Measurements from ENCODE around the gene NTRK2.

NTRK2 gene

DNA sequence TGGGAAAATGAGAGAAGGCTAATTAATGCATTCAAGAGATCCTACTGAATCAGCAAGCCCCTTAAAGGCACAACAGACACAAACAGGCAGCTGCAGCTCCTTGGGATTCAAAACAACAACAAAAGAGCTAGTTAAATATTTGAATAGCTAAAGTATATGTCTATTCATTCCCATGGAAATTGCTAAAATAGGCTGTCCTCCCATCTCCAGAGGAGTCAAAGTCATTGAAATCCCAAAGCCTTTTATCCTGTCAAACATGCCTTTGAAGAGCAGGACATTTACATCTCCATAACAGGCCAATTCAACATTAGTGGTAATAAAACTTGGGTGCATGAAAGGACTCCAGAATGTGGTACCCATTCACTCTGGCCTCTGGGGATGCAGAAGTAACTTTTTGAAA lies 177.4 kb downstream of the NTRK2 start:
- Mint-ChIP-seq H3K9me3 (peaks cover 5 to 6% of the 10 kb centered on the region in 2 donors), H3K27ac (no peak overlapping the region), H3K4me3 (no peak overlapping the region), H3K36me3 (ENCODE audit: insufficient read depth) (no peaks in the 10 kb centered on the region), H3K4me1 (ENCODE audit: low read depth in 2 of 2) (no peaks in the 10 kb centered on the region), H3K27me3 (peaks cover 15 to 17% of the 10 kb centered on the region in 2 donors)
- DNase-seq (no peak), ATAC-seq (replicated peaks) (no peak)

DNA sequence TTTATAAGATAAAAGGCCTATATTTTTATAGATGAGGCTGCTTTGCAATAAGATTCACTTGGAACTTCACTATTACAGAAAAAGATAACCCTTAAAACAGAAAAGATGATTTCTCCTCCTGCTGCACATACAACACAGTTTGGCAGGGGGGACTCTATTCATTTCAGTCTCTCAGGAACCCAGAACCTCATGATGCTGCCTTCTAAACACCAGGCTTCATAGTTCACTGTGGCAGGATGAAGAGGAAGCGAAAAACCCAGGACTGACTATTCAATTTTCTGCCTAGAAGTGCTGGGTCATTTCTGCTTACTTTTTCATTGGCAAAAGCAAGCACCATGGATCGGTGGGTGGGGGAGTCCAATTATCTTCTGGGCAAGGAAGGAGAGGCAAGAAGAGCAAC lies 179.5 kb downstream of the NTRK2 start:
- no peaks in the 10 kb centered on the region for H3K36me3 Mint-ChIP-seq (ENCODE audit: insufficient read depth)
- no peak for DNase-seq
- no peak for ATAC-seq (replicated peaks)
- no peak overlapping the region for H3K4me3 Mint-ChIP-seq
- H3K9me3 Mint-ChIP-seq = peaks cover 0 to 2% of the 10 kb centered on the region in 2 donors
- H3K27ac Mint-ChIP-seq = no peak overlapping the region
- H3K4me1 Mint-ChIP-seq (ENCODE audit: low read depth in 2 of 2) = no peaks in the 10 kb centered on the region
- H3K27me3 Mint-ChIP-seq = peaks cover 1 to 8% of the 10 kb centered on the region in 2 donors

DNA sequence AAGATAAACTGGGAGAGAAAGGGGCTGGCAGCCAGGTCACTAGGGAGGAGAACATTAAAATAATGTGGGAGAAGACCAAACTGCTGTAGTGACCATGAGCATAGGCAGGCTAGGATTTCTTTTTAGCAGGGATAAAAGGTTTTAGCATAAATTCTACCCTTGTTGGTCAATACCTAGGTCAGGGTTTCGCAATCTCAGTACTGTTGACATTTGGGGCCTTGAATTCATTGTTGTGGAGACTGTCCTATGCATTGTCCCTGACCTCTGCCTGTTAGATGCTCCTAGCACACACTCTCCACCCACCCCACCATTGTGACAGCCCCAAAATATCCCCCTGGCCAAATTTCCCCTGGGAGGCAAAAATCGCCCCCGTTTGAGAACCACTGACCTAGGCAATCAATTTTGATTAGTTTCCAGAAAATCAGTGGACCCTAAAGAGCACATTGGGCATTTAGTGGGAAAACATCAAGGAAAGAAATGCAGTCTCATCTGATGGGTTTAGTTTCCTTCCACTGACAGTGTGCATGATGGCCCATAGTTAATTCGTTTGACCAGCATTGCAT lies 181.4 kb downstream of the NTRK2 start:
- DNase-seq (no peak), ATAC-seq (replicated peaks) (no peak)
- Mint-ChIP-seq H3K27ac (no peak overlapping the region), H3K9me3 (peaks cover 0 to 2% of the 10 kb centered on the region in 2 donors), H3K36me3 (ENCODE audit: insufficient read depth) (no peaks in the 10 kb centered on the region), H3K4me1 (ENCODE audit: low read depth in 2 of 2) (no peaks in the 10 kb centered on the region), H3K27me3 (peaks cover 0 to 18% of the 10 kb centered on the region in 2 donors), H3K4me3 (no peak overlapping the region)

DNA sequence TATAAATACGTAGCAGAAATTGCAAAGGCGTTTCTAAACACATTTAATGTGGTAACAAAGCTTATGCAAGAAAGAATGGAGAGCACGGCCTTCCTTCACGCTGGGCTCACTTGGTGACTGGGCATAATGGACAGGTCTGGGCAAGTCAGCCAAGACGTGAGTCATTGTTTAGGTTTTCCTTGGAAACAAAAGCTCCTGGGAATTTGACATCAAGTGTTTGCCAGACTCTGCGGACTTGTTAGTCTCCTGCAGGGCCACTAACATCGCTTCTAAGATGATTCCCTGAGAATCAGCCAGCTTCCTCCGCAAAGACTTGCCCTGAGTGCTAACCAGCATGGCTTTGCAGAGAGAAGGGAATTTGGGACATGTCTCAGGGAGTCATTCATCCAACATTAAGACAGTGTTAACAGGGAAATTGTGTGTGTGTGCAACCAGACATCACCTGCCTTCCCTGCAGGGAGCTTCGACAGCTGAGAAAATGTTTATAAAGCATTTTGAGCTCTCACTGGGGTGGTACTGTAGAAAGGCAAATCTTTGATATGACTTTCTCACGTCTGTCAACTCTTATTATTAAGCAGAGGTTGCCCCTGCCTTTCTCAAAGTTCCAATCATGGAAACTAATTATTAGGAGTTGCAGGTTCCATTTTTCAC lies 182.5 kb downstream of the NTRK2 start:
- Mint-ChIP-seq H3K4me3 (no peak overlapping the region), H3K36me3 (ENCODE audit: insufficient read depth) (no peaks in the 10 kb centered on the region), H3K9me3 (peaks cover 0 to 2% of the 10 kb centered on the region in 2 donors), H3K4me1 (ENCODE audit: low read depth in 2 of 2) (no peaks in the 10 kb centered on the region), H3K27ac (no peak overlapping the region), H3K27me3 (peaks cover 0 to 18% of the 10 kb centered on the region in 2 donors)
- no peak for DNase-seq
- ATAC-seq (replicated peaks) = no peak

DNA sequence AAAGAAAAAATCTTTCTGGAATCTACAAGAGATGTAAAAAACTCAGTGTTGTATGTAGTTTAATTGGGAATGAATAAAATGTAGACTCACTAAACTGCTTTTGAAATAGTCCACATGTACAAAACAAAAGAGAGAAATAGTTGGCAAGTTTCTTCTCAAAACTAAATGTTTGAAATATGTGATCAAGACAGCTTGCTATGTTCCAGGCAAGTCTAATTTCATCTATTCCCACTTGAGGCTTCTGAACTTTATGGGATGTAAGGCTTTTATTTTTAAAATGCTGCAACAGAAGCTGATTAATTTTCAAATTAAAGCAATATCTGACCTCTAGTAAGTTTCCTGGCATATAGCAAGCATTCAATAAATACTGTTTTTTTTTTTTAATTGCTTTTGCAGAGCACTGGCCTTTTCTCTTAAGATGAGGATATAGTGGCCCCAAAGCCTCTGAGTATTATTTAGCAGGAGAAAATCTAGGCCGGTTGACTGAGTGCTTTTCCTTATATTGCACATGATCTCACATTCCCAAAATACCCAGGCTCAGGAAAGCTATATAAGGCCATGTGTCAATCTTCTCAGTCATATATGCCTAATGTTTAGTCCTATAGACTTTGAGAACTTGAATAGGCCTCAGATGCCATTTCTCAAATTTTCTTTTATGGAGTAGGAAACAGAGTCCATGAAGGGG lies 183.2 kb downstream of the NTRK2 start:
- Mint-ChIP-seq H3K4me3 (no peak overlapping the region), H3K36me3 (ENCODE audit: insufficient read depth) (no peaks in the 10 kb centered on the region), H3K4me1 (ENCODE audit: low read depth in 2 of 2) (no peaks in the 10 kb centered on the region), H3K9me3 (no peaks in the 10 kb centered on the region), H3K27me3 (peaks cover 0 to 18% of the 10 kb centered on the region in 2 donors), H3K27ac (no peak overlapping the region)
- ATAC-seq (replicated peaks) (no peak), DNase-seq (no peak)

DNA sequence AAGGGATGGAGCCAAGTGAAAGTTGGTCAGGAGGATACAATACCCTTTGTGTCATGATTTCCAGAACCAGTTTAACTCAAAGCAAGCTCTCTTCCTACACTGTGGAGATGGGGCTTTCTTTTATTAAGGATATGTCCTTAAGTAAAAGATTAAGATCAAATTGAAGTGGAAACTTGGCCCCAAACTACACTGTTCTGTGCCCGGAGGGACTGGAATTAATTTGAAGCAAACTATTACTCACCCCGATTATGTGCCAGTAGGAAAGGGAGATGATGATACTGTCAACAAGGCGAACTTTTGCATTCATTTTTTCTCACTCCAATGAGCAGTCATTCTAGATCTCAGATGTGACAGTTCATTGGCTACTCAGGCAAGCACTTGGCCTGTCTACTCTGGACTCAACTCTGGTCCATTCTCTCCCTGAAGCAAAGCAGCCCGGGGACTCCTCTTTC lies 186.7 kb downstream of the NTRK2 start:
- no peak overlapping the region for H3K27ac Mint-ChIP-seq
- H3K27me3 Mint-ChIP-seq = peaks cover 0 to 24% of the 10 kb centered on the region in 2 donors
- no peaks in the 10 kb centered on the region for H3K9me3 Mint-ChIP-seq
- ATAC-seq (replicated peaks) (no peak), DNase-seq (no peak)
- no peaks in the 10 kb centered on the region for H3K36me3 Mint-ChIP-seq (ENCODE audit: insufficient read depth)
- no peaks in the 10 kb centered on the region for H3K4me1 Mint-ChIP-seq (ENCODE audit: low read depth in 2 of 2)
- no peak overlapping the region for H3K4me3 Mint-ChIP-seq

DNA sequence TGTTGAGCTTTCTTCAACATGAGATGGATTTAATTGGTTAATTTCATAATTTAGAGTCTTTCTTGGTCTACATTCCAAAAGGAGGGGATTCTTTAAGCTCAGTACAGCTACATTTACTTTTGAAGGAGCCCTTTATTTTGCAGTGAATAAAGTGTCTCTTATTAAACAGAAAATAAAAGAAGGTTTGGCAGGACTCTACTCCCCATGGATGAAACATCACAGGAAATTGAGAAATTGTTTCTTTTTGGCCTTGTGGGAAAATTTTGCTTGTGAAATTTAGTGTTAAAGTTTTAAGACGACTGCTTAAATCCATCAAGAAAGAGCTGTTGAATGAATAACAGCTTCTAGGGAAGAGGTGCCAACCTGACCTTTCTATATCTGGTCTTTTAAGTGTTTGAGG lies 187.7 kb downstream of the NTRK2 start:
- Mint-ChIP-seq H3K27me3 (peaks cover 0 to 34% of the 10 kb centered on the region in 2 donors), H3K4me1 (ENCODE audit: low read depth in 2 of 2) (no peaks in the 10 kb centered on the region), H3K27ac (no peak overlapping the region), H3K4me3 (no peak overlapping the region), H3K9me3 (no peaks in the 10 kb centered on the region), H3K36me3 (ENCODE audit: insufficient read depth) (no peaks in the 10 kb centered on the region)
- ATAC-seq (replicated peaks) = no peak
- no peak for DNase-seq

DNA sequence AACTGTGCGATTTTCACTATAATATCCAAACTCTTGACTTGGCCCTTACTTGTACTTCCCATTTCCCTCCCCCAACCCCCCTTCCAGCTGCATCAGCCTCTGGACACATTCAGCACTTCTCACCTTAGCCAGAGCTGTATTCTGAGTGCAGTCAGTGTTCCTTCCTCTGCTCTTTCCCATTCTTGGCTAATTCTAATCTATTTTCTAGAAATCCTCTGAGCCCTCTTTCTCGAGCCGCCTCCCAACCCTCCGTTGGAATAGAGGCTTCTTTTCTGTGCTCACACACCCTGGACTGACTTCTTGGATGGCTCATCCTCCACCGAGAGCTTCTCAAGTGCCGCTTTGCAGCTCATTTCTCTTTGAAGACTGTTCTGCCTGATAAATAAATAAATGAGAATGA lies 188.8 kb downstream of the NTRK2 start:
- Mint-ChIP-seq H3K4me1 (ENCODE audit: low read depth in 2 of 2) (no peaks in the 10 kb centered on the region), H3K27ac (no peak overlapping the region), H3K9me3 (no peaks in the 10 kb centered on the region), H3K4me3 (no peak overlapping the region), H3K36me3 (ENCODE audit: insufficient read depth) (no peaks in the 10 kb centered on the region), H3K27me3 (peaks cover 0 to 38% of the 10 kb centered on the region in 2 donors)
- no peak for DNase-seq
- ATAC-seq (replicated peaks) = no peak

DNA sequence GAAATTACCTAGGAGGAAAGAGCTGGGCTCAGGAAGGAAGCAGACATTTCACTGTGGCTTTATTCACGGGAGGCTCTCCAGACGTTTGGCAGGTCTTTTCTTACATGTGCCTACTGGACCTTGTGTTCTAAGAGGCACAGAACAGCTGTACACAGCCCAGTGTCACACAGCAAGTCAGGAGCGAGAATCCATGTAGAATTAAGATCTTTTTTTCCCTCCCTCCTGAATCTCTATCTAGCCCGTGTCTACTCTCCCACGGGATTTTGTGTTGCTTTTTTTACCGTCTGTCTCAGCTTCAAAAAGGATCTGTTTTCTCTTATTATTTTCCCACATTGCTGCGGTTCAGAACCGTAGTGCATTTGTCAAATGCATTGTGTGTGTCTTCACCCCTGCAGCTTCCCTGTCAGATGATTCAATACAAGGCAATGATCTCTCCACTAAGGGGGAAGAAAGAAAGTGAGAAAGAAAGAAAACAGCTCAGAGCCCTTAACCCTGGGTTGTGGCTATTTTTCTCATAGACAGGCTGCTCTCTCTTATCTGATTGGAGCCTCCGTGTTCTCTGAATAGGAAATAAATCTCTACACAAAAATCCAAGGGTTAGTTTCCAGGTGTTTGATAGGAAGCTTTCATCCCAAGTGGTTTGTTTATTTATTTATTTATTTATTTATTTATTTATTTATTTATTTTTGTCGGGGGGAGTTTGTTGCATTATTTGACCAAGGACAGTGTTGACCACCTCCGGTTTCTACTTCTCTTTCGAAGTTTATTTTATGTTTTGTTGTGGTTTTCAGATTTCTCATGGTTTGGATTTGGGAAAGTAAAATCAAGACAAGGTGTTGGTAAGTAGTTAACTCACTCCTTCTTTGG lies 191.0 kb downstream of the NTRK2 start:
- no peaks in the 10 kb centered on the region for H3K4me1 Mint-ChIP-seq (ENCODE audit: low read depth in 2 of 2)
- no peak overlapping the region for H3K4me3 Mint-ChIP-seq
- ATAC-seq (replicated peaks) (no peak), DNase-seq (no peak)
- no peak overlapping the region for H3K27ac Mint-ChIP-seq
- H3K27me3 Mint-ChIP-seq = peaks cover 0 to 30% of the 10 kb centered on the region in 2 donors
- no peaks in the 10 kb centered on the region for H3K9me3 Mint-ChIP-seq
- no peaks in the 10 kb centered on the region for H3K36me3 Mint-ChIP-seq (ENCODE audit: insufficient read depth)

DNA sequence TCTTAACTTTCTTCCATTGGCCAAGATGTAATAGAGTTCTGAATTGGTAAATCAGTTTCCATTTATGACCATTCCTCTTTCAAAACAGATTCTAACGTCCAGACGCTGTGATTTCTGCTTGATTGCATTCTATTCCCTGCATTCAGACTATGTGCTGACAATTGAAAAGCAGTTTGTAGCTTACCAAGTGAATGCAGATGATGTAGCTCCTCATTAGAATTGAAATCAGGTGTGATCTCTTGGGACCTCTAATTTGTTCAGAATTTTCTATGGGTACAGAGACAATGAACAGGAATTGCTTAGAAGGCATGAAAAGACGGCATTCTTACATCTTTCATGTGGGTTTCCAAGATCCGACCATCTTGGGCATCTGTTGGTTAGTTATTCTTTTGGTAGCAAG lies 191.9 kb downstream of the NTRK2 start:
- no peak for ATAC-seq (replicated peaks)

DNA sequence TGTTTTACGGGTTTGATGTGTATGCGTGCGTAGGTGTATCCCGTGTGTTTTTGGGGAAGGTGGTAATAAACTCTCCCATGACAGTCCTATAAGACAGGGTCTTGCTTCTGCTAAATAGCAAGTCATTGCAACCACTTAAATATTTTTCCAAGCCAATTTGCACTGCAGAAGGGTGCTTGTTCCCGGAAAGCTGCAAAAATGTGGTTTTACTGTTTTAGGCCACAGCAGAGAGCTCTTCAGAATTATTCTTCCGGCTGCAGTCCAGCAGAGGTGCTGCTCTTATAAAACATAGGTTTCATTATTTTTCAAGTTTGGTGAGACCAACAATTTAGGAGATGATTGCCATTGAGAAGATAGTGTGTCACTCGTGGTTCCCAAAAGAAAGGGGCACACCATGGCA lies 192.8 kb downstream of the NTRK2 start:
- no peak for DNase-seq
- Mint-ChIP-seq H3K4me1 (ENCODE audit: low read depth in 2 of 2) (no peaks in the 10 kb centered on the region), H3K36me3 (ENCODE audit: insufficient read depth) (no peaks in the 10 kb centered on the region), H3K4me3 (no peak overlapping the region), H3K9me3 (no peaks in the 10 kb centered on the region), H3K27me3 (peaks cover 0 to 28% of the 10 kb centered on the region in 2 donors), H3K27ac (no peak overlapping the region)
- ATAC-seq (replicated peaks) = no peak

More for the DNA sequence above, 191.9 kb downstream of the NTRK2 start:
- Mint-ChIP-seq H3K27ac (no peak overlapping the region), H3K27me3 (peaks cover 0 to 28% of the 10 kb centered on the region in 2 donors), H3K4me3 (no peak overlapping the region), H3K4me1 (ENCODE audit: low read depth in 2 of 2) (no peaks in the 10 kb centered on the region), H3K36me3 (ENCODE audit: insufficient read depth) (no peaks in the 10 kb centered on the region), H3K9me3 (no peaks in the 10 kb centered on the region)
- DNase-seq = no peak

DNA sequence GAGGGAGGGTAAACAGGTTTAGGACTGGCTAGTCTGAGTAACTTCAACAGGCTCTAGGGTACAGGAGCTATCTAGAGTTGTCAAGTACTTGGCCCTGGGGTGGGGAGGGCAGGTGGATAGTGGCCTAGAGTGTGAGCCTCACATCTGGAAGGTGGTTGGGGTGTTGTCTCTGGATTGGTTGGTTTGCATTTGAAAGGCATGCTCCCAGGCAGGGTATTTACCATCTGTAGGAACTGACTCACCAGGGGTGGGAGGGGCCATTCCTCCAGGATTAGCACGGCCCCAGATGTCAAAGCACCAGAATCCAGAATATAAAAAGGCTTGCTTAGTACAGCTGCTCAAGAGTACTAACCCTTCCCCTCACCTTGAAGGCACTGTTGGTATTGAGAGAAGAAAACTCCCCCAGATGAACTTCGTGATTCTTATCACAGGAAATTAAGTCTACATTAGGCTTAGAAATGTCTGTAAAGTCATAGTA lies 193.3 kb downstream of the NTRK2 start:
- Mint-ChIP-seq H3K4me1 (ENCODE audit: low read depth in 2 of 2) (no peaks in the 10 kb centered on the region), H3K4me3 (no peak overlapping the region), H3K27me3 (peaks cover 0 to 28% of the 10 kb centered on the region in 2 donors), H3K36me3 (ENCODE audit: insufficient read depth) (no peaks in the 10 kb centered on the region), H3K9me3 (no peaks in the 10 kb centered on the region), H3K27ac (no peak overlapping the region)
- DNase-seq (no peak), ATAC-seq (replicated peaks) (no peak)

DNA sequence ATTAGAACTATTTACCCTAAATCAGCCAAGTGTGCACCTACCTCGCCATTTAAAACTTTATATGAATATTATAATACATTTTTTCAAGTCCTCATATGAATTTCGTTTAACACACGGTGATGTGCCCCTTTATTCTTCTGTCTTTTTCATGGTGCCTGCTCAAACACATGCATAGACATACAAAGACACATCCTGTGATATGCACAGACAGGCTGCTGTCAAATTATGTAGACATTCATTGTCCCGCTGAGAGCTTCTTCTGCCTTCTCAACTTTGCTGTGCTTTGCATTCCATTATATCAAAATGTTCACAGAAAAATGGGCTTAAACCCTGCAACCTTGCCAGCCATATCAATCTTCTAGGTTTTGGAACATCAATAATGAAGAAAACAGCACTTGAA lies 193.8 kb downstream of the NTRK2 start:
- no peak overlapping the region for H3K4me3 Mint-ChIP-seq
- peaks cover 0 to 28% of the 10 kb centered on the region in 2 donors for H3K27me3 Mint-ChIP-seq
- H3K36me3 Mint-ChIP-seq (ENCODE audit: insufficient read depth) = no peaks in the 10 kb centered on the region
- no peak overlapping the region for H3K27ac Mint-ChIP-seq
- no peaks in the 10 kb centered on the region for H3K4me1 Mint-ChIP-seq (ENCODE audit: low read depth in 2 of 2)
- H3K9me3 Mint-ChIP-seq = no peaks in the 10 kb centered on the region
- ATAC-seq (replicated peaks) (no peak), DNase-seq (no peak)
